ENCODE results near the gene ASPHD2. TPM values are rescaled to one million over a fixed set of nuclear protein-coding genes. Genes with fewer than 3 reads are reported as not detected.
A peak's percentile ranks its signal among the peaks of the same experiment; 100 is the strongest.
"Not testable (repeated sequence)": the region's sequence is repeated elsewhere in the genome, so short reads cannot be mapped to it uniquely, and the experiment has no call there.

Gene ASPHD2
- 1 to 10 TPM; 3.4 to 4.8 (median 4.1) TPM for polyA plus RNA-seq (ENCODE audit: insufficient read length in 4 of 4)

- peak in 3 of 4 donors; percentile 32 to 39 (median 38) for DNase-seq (ENCODE audit: low read depth in 4 of 4, low spot score in 3 of 4)
Observed at GRCh38 chr22:26428515-26429457, at the start of gene ASPHD2. TSS of gene ASPHD2 (plus strand) at chr22:26429260. CDS start at chr22:26433616, 4,356 bp downstream.

- no peak for DNase-seq (ENCODE audit: low read depth in 4 of 4, low spot score in 3 of 4)
Observed at GRCh38 chr22:26380072-26380830, 48.8 kb upstream of the ASPHD2 start.

- DNase-seq (ENCODE audit: low read depth in 4 of 4, low spot score in 3 of 4): no peak
Observed at GRCh38 chr22:26382782-26383181, 46.3 kb upstream of the ASPHD2 start.

GRCh38 chr22:26383968-26384556 lies 45.0 kb upstream of the ASPHD2 start:
- DNase-seq (ENCODE audit: low read depth in 4 of 4, low spot score in 3 of 4): no peak

- no peak for DNase-seq (ENCODE audit: low read depth in 4 of 4, low spot score in 3 of 4)
Observed at GRCh38 chr22:26385164-26385563, 43.9 kb upstream of the ASPHD2 start.

GRCh38 chr22:26389125-26389524 lies 39.9 kb upstream of the ASPHD2 start:
- no peak for DNase-seq (ENCODE audit: low read depth in 4 of 4, low spot score in 3 of 4)

GRCh38 chr22:26391091-26391490 lies 38.0 kb upstream of the ASPHD2 start:
- no peak for DNase-seq (ENCODE audit: low read depth in 4 of 4, low spot score in 3 of 4)

GRCh38 chr22:26391623-26392022 lies 37.4 kb upstream of the ASPHD2 start:
- no peak for DNase-seq (ENCODE audit: low read depth in 4 of 4, low spot score in 3 of 4)

- DNase-seq (ENCODE audit: low read depth in 4 of 4, low spot score in 3 of 4): no peak
Observed at GRCh38 chr22:26393929-26394328, 35.1 kb upstream of the ASPHD2 start.

- DNase-seq (ENCODE audit: low read depth in 4 of 4, low spot score in 3 of 4): no peak
Observed at GRCh38 chr22:26394777-26395176, 34.3 kb upstream of the ASPHD2 start.

- DNase-seq (ENCODE audit: low read depth in 4 of 4, low spot score in 3 of 4): no peak
Observed at GRCh38 chr22:26395926-26396325, 33.1 kb upstream of the ASPHD2 start.

GRCh38 chr22:26398741-26399153 lies 30.3 kb upstream of the ASPHD2 start:
- peak in 2 of 4 donors; percentile 15 to 26 for DNase-seq (ENCODE audit: low read depth in 4 of 4, low spot score in 3 of 4)

GRCh38 chr22:26399289-26399688 lies 29.8 kb upstream of the ASPHD2 start:
- no peak for DNase-seq (ENCODE audit: low read depth in 4 of 4, low spot score in 3 of 4)

- no peak for DNase-seq (ENCODE audit: low read depth in 4 of 4, low spot score in 3 of 4)
Observed at GRCh38 chr22:26401726-26402125, 27.3 kb upstream of the ASPHD2 start.

- DNase-seq (ENCODE audit: low read depth in 4 of 4, low spot score in 3 of 4): no peak
Observed at GRCh38 chr22:26404851-26405421, 24.1 kb upstream of the ASPHD2 start.

GRCh38 chr22:26406118-26406517 lies 22.9 kb upstream of the ASPHD2 start:
- no peak for DNase-seq (ENCODE audit: low read depth in 4 of 4, low spot score in 3 of 4)

- DNase-seq (ENCODE audit: low read depth in 4 of 4, low spot score in 3 of 4): not testable (repeated sequence)
Observed at GRCh38 chr22:26408562-26409220, 20.4 kb upstream of the ASPHD2 start.

- no peak for DNase-seq (ENCODE audit: low read depth in 4 of 4, low spot score in 3 of 4)
Observed at GRCh38 chr22:26409719-26410335, 19.2 kb upstream of the ASPHD2 start.

GRCh38 chr22:26410386-26410785 lies 18.7 kb upstream of the ASPHD2 start:
- DNase-seq (ENCODE audit: low read depth in 4 of 4, low spot score in 3 of 4): no peak

- DNase-seq (ENCODE audit: low read depth in 4 of 4, low spot score in 3 of 4): no peak
Observed at GRCh38 chr22:26414347-26414746, 14.7 kb upstream of the ASPHD2 start.

All from right renal pelvis (tissue), 4 donors.